Measurements from ENCODE around the gene CEP128. TPM values are rescaled to one million over a fixed set of nuclear protein-coding genes. Genes with fewer than 3 reads are reported as not detected.

The CEP128 gene
- total RNA-seq, 1 experiment from 2014 or later = 28.3 TPM

DNA sequence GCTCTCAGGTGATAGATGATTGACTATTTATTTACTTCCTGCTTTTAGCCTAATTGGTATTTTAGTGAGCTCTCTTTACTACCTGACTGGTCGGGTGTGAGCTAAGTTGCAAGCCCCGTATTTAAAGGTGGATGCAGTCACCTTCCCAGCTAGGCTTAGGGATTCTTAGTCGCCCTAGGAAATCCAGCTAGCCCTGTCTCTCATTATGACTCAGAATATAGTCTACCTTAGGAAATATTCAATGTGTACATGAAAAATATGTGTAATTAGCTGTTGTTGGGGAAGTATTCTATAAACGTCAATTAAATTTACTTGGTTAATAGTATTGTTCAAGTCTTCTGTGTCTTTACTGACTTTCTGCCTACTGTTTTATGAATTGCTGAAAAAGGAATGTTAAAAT, 423.4 kb downstream of the CEP128 start:
- Histone ChIP-seq H3K27ac (ENCODE audit: low read length) (no peak overlapping the region), H2AFZ (ENCODE audit: low read length) (no peak overlapping the region), H3K9me2 (replicated peaks; ENCODE audit: insufficient read depth, low read length) (no peaks in the 10 kb centered on the region), H3K4me3 (ENCODE audit: low read length) (no peak overlapping the region), H4K20me1 (ENCODE audit: insufficient read depth, low read depth, low read length) (no peaks in the 10 kb centered on the region), H3K9me3 (ENCODE audit: low read length) (peaks cover 3% of the 10 kb centered on the region; the same call in 1 of the 2 replicates), H3K4me1 (ENCODE audit: low read length) (no peaks in the 10 kb centered on the region), H3K36me3 (ENCODE audit: insufficient read depth, low read length) (peaks cover 22% of the 10 kb centered on the region; the same call in 1 of the 2 replicates), H3K79me2 (ENCODE audit: low read length) (no peaks in the 10 kb centered on the region), H3K27me3 (ENCODE audit: low read length) (no peaks in the 10 kb centered on the region), H3K9ac (ENCODE audit: low read length) (no peak overlapping the region), H3K4me2 (ENCODE audit: low read depth, low read length, poor library complexity, severe bottlenecking) (no peak overlapping the region)
- no peak for DNase-seq

DNA sequence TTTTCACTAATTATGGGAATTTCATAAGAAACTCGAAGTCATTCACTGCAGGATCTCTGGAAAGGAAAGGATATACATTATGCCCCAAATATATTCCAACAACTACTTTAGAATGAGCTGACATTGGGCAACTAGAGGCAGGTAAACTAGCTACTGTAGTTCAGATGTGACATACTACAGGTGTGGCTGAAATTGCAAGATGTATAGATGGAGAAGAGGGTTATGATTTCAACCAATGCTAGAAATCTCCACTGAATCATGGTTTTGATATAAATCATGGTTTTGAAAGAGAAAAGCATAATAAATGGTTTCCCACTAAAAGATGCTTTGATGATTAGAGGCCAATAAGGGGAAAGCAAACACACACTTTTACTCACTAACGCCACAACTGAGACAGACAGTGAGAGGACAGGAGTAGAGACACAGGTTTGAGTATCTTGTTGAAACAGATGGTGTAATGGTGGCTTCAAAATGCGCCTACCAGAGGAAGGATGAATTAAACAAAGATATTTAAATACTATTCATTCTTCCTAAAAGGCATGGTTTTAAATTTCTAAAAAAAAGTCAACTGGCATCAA, 434.2 kb downstream of the CEP128 start:
- no peak overlapping the region for H2AFZ ChIP-seq (ENCODE audit: low read length)
- no peak overlapping the region for H3K27ac ChIP-seq (ENCODE audit: low read length)
- no peak for DNase-seq
- H3K27me3 ChIP-seq (ENCODE audit: low read length) = no peaks in the 10 kb centered on the region
- 0 out of 2 replicates have a peak, but pooled peaks cover 5% of the 10 kb centered on the region for H3K9me2 ChIP-seq (replicated peaks; ENCODE audit: insufficient read depth, low read length)
- no peaks in the 10 kb centered on the region for H3K79me2 ChIP-seq (ENCODE audit: low read length)
- no peaks in the 10 kb centered on the region for H3K9me3 ChIP-seq (ENCODE audit: low read length)
- no peak overlapping the region for H3K4me3 ChIP-seq (ENCODE audit: low read length)
- H3K4me1 ChIP-seq (ENCODE audit: low read length) = no peaks in the 10 kb centered on the region
- no peaks in the 10 kb centered on the region for H4K20me1 ChIP-seq (ENCODE audit: insufficient read depth, low read depth, low read length)
- no peak overlapping the region for H3K9ac ChIP-seq (ENCODE audit: low read length)
- H3K4me2 ChIP-seq (ENCODE audit: low read depth, low read length, poor library complexity, severe bottlenecking) = no peak overlapping the region
- 0 out of 2 replicates have a peak, but pooled peaks cover 2% of the 10 kb centered on the region for H3K36me3 ChIP-seq (ENCODE audit: insufficient read depth, low read length)

DNA sequence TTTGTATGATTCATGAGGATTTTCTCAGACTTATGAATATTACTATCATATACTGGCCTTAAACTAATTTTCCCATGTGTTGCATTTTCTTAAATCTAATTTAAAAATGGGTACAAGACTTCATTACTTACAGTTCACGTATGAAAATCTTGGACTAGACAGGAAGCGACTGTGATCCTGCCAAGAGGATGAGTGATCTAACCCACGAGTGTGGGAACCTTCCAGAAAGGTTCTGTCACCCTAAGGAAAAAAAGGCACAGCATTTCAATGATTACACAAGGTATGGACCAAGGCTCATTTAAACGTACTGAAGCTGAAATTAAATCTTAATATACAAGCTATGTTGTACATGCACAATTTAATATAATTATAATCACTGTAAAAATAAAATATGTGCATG, 436.8 kb downstream of the CEP128 start:
- Histone ChIP-seq H3K4me1 (ENCODE audit: low read length) (no peaks in the 10 kb centered on the region), H3K9me2 (replicated peaks; ENCODE audit: insufficient read depth, low read length) (0 out of 2 replicates have a peak, but pooled peaks cover 5% of the 10 kb centered on the region), H3K27me3 (ENCODE audit: low read length) (no peaks in the 10 kb centered on the region), H3K9me3 (ENCODE audit: low read length) (no peaks in the 10 kb centered on the region), H3K9ac (ENCODE audit: low read length) (no peak overlapping the region), H4K20me1 (ENCODE audit: insufficient read depth, low read depth, low read length) (no peaks in the 10 kb centered on the region), H3K27ac (ENCODE audit: low read length) (no peak overlapping the region), H3K36me3 (ENCODE audit: insufficient read depth, low read length) (no peaks in the 10 kb centered on the region), H3K4me3 (ENCODE audit: low read length) (no peak overlapping the region), H3K4me2 (ENCODE audit: low read depth, low read length, poor library complexity, severe bottlenecking) (no peak overlapping the region), H3K79me2 (ENCODE audit: low read length) (no peaks in the 10 kb centered on the region), H2AFZ (ENCODE audit: low read length) (no peak overlapping the region)
- no peak for DNase-seq

DNA sequence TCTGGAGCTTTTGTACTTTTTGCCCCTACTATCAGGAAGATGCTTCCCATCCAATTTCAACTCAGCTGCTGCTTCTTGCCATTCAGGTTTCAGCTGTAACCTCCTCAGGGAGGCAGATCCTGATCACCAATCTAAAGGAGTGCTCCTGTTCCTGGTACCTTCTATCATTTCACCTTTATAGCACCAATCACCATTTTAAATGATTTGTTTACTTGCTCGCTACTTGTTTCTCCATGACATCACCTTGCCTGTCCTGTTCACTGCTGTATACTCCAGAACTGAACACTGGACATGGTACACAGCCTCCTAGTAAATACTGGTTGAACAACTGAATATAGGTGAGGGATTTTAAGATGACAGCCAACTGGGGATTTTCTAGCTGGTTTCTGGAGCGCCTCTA, 443.0 kb downstream of the CEP128 start:
- Histone ChIP-seq H3K27ac (ENCODE audit: low read length) (no peak overlapping the region), H3K4me2 (ENCODE audit: low read depth, low read length, poor library complexity, severe bottlenecking) (no peak overlapping the region), H3K36me3 (ENCODE audit: insufficient read depth, low read length) (no peaks in the 10 kb centered on the region), H3K9ac (ENCODE audit: low read length) (no peak overlapping the region), H3K9me2 (replicated peaks; ENCODE audit: insufficient read depth, low read length) (no peaks in the 10 kb centered on the region), H2AFZ (ENCODE audit: low read length) (no peak overlapping the region), H3K4me1 (ENCODE audit: low read length) (0 out of 2 replicates have a peak, but pooled peaks cover 4% of the 10 kb centered on the region), H4K20me1 (ENCODE audit: insufficient read depth, low read depth, low read length) (no peaks in the 10 kb centered on the region), H3K27me3 (ENCODE audit: low read length) (no peaks in the 10 kb centered on the region), H3K4me3 (ENCODE audit: low read length) (no peak overlapping the region), H3K79me2 (ENCODE audit: low read length) (no peaks in the 10 kb centered on the region), H3K9me3 (ENCODE audit: low read length) (no peaks in the 10 kb centered on the region)
- no peak for DNase-seq

DNA sequence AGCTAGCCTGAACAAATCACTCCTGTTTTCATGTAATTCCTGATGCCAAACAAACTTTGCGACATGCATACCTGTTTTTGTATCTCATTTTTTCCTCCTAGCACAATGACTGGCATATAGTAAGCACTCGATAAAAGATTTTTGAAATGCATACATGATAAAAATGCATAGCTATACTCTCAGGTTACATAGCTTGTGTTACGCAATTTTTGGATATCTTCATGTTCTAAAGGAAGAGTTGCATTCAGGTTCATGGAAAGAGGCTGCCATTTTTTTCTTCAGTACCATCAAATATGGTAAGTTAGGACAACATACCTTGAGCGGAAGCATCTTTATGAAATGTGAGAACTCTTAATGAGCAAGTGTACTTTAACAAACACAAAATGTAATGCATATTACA, 445.4 kb downstream of the CEP128 start:
- no peak overlapping the region for H2AFZ ChIP-seq (ENCODE audit: low read length)
- no peaks in the 10 kb centered on the region for H3K9me3 ChIP-seq (ENCODE audit: low read length)
- no peaks in the 10 kb centered on the region for H4K20me1 ChIP-seq (ENCODE audit: insufficient read depth, low read depth, low read length)
- H3K4me3 ChIP-seq (ENCODE audit: low read length) = no peak overlapping the region
- H3K9ac ChIP-seq (ENCODE audit: low read length) = no peak overlapping the region
- H3K4me2 ChIP-seq (ENCODE audit: low read depth, low read length, poor library complexity, severe bottlenecking) = no peak overlapping the region
- peaks cover 12% of the 10 kb centered on the region for H3K4me1 ChIP-seq (ENCODE audit: low read length)
- no peaks in the 10 kb centered on the region for H3K9me2 ChIP-seq (replicated peaks; ENCODE audit: insufficient read depth, low read length)
- no peaks in the 10 kb centered on the region for H3K27me3 ChIP-seq (ENCODE audit: low read length)
- H3K36me3 ChIP-seq (ENCODE audit: insufficient read depth, low read length) = no peaks in the 10 kb centered on the region
- no peaks in the 10 kb centered on the region for H3K79me2 ChIP-seq (ENCODE audit: low read length)
- DNase-seq = no peak
- no peak overlapping the region for H3K27ac ChIP-seq (ENCODE audit: low read length)

DNA sequence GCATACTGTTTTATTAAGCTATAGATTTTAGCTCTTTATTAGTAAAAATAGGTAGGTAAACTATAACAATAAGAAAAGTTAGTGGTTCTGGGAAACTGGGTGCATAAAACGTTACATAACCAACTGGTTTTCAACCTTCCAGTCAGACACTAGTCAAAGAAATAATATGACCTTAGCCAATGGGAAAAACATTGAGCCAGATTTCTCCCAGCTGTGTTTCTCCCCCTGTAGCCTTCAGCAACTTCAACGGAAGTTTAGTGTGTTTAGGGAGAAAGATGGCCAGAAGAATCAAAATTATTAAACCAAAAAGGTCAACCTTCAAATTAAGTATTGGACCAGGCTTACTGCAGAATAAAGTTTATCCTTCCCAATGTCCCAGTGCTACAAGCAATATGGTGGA, 446.8 kb downstream of the CEP128 start:
- Histone ChIP-seq H3K9me2 (replicated peaks; ENCODE audit: insufficient read depth, low read length) (no peaks in the 10 kb centered on the region), H3K27ac (ENCODE audit: low read length) (no peak overlapping the region), H3K79me2 (ENCODE audit: low read length) (no peaks in the 10 kb centered on the region), H4K20me1 (ENCODE audit: insufficient read depth, low read depth, low read length) (no peaks in the 10 kb centered on the region), H3K4me1 (ENCODE audit: low read length) (peaks cover 13% of the 10 kb centered on the region), H3K36me3 (ENCODE audit: insufficient read depth, low read length) (no peaks in the 10 kb centered on the region), H3K4me2 (ENCODE audit: low read depth, low read length, poor library complexity, severe bottlenecking) (no peak overlapping the region), H2AFZ (ENCODE audit: low read length) (no peak overlapping the region), H3K9ac (ENCODE audit: low read length) (no peak overlapping the region), H3K27me3 (ENCODE audit: low read length) (no peaks in the 10 kb centered on the region), H3K4me3 (ENCODE audit: low read length) (no peak overlapping the region), H3K9me3 (ENCODE audit: low read length) (no peaks in the 10 kb centered on the region)
- no peak for DNase-seq

DNA sequence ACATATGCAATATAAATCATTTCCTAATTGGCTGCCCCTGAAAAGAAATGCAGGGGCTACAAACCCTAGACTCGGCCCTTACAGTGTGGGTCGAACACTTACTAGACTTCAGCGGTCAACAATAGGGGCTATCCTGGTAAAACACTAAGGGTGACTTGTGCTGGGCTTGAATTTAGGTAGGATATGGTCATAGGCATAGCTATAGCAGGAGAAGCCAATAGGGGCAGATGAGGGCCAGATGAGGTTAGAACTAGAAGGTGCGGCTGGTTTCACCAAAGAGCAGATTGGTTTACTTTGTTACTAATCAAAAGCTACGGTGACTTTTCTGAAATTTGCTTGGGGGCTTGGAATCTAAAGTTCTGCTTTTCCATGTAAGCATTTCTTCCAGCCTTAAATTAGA, 447.9 kb downstream of the CEP128 start:
- no peak overlapping the region for H3K9ac ChIP-seq (ENCODE audit: low read length)
- H3K36me3 ChIP-seq (ENCODE audit: insufficient read depth, low read length) = no peaks in the 10 kb centered on the region
- H3K4me2 ChIP-seq (ENCODE audit: low read depth, low read length, poor library complexity, severe bottlenecking) = no peak overlapping the region
- no peaks in the 10 kb centered on the region for H3K79me2 ChIP-seq (ENCODE audit: low read length)
- no peak overlapping the region for H3K4me3 ChIP-seq (ENCODE audit: low read length)
- H3K27me3 ChIP-seq (ENCODE audit: low read length) = no peaks in the 10 kb centered on the region
- H4K20me1 ChIP-seq (ENCODE audit: insufficient read depth, low read depth, low read length) = no peaks in the 10 kb centered on the region
- no peaks in the 10 kb centered on the region for H3K9me3 ChIP-seq (ENCODE audit: low read length)
- H2AFZ ChIP-seq (ENCODE audit: low read length) = no peak overlapping the region
- H3K9me2 ChIP-seq (replicated peaks; ENCODE audit: insufficient read depth, low read length) = no peaks in the 10 kb centered on the region
- DNase-seq = no peak
- H3K27ac ChIP-seq (ENCODE audit: low read length) = no peak overlapping the region
- H3K4me1 ChIP-seq (ENCODE audit: low read length) = peaks cover 13% of the 10 kb centered on the region

DNA sequence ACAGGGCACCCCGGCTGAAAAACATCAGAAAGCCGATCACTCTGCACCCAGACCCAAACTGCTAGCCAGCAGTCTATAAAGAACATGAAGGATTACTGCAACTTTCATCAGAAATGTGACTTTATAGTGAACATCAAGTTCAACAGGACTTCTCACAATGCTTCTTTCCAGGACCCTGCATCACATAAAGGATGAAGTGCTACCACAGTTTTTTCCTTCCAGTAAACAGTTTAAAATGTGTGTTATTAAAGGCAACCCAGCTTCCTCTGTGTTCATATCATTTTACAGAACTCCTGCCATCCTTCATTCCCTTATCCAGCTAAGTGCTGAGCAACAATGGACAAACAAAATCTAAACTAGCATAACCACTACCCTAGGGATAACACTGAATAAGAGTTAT, 449.9 kb downstream of the CEP128 start:
- H3K9me3 ChIP-seq (ENCODE audit: low read length) = no peaks in the 10 kb centered on the region
- H3K27me3 ChIP-seq (ENCODE audit: low read length) = no peaks in the 10 kb centered on the region
- H3K9me2 ChIP-seq (replicated peaks; ENCODE audit: insufficient read depth, low read length) = no peaks in the 10 kb centered on the region
- no peak overlapping the region for H2AFZ ChIP-seq (ENCODE audit: low read length)
- H3K9ac ChIP-seq (ENCODE audit: low read length) = 0 out of 2 replicates have a peak overlapping the region, but pooled peaks have one; percentile 1
- H3K36me3 ChIP-seq (ENCODE audit: insufficient read depth, low read length) = no peaks in the 10 kb centered on the region
- H4K20me1 ChIP-seq (ENCODE audit: insufficient read depth, low read depth, low read length) = no peaks in the 10 kb centered on the region
- peaks cover 13% of the 10 kb centered on the region for H3K4me1 ChIP-seq (ENCODE audit: low read length)
- H3K79me2 ChIP-seq (ENCODE audit: low read length) = no peaks in the 10 kb centered on the region
- H3K27ac ChIP-seq (ENCODE audit: low read length) = no peak overlapping the region
- no peak for DNase-seq
- H3K4me3 ChIP-seq (ENCODE audit: low read length) = no peak overlapping the region
- peak overlapping the region; percentile 13 for H3K4me2 ChIP-seq (ENCODE audit: low read depth, low read length, poor library complexity, severe bottlenecking)
